Heart left ventricle (tissue), 16 donors: ENCODE results near the gene POTEC. TPM values are rescaled to one million over a fixed set of nuclear protein-coding genes. Genes with fewer than 3 reads are reported as not detected.
"Not testable (repeated sequence)": the region's sequence is repeated elsewhere in the genome, so short reads cannot be mapped to it uniquely, and the experiment has no call there.

Experiments used
- ATAC-seq, 4 donors: fragments of 200-7000 bp; cut with Tn5 transposase; one replicate each; pipeline ENCODE4 v1.9.1; 2020 to 2022; ENCODE audit warnings: moderate library complexity in 4 of 4, mild to moderate bottlenecking in 3 of 4, moderate number of reproducible peaks in 1 of 4
- DNase-seq, 5 donors: peaks; one replicate each; pipeline ENCODE4 v3.0.0-alpha.2; 2020
- H3K27ac ChIP-seq, 12 donors: fragments of 200-600 bp; sonication (generic) in 4 of 12; one replicate each; pipeline versions ENCODE4 v1.5.0 to v1.8.0; 2016 to 2022; ENCODE audit warnings: mild to moderate bottlenecking in 2 of 12
- H3K27me3 ChIP-seq, 9 donors: fragments of 200-600 bp; sonication (generic) in 2 of 9; one replicate each; pipeline versions ENCODE4 v1.5.1 to v1.8.0; 2016 to 2022; ENCODE audit warnings: mild to moderate bottlenecking in 3 of 9
- H3K36me3 ChIP-seq, 9 donors: fragments of 200-600 bp; sonication (generic) in 2 of 9; one replicate each; pipeline versions ENCODE4 v1.5.0 to v1.8.0; 2018 to 2022; ENCODE audit warnings: mild to moderate bottlenecking in 2 of 9
- H3K4me1 ChIP-seq, 12 donors: fragments of 200-600 bp; sonication (generic) in 4 of 12; one replicate each; pipeline versions ENCODE4 v1.5.0 to v1.8.0; 2016 to 2022; ENCODE audit warnings: mild to moderate bottlenecking in 3 of 12
- H3K4me3 ChIP-seq, 12 donors: fragments of 200-600 bp; sonication (generic) in 4 of 12; one replicate each; pipeline versions ENCODE4 v1.5.0 to v1.8.0; 2017 to 2022; ENCODE audit warnings: mild to moderate bottlenecking in 9 of 12, moderate library complexity in 4 of 12
- H3K9me3 ChIP-seq, 12 donors: fragments of 200-600 bp; sonication (generic) in 4 of 12; one replicate each; pipeline versions ENCODE4 v1.5.0 to v1.8.0; 2016 to 2022; ENCODE audit warnings: mild to moderate bottlenecking in 1 of 12
- POLR2A ChIP-seq, 2 donors: fragments of 450-650 bp; IDR thresholded peaks; one replicate each; pipeline ENCODE4 v1.6.1; 2017; ENCODE audit warnings: antibody characterized with exemption in 2 of 2, mild to moderate bottlenecking in 2 of 2, moderate library complexity in 2 of 2
- WGBS, 4 donors: extraction: QIAGEN DNeasy Blood & Tissue Kit in 2 of 4; methylation state at CpG; one replicate each; pipeline versions ENCODE4 v1.1.5 to v1.1.7; 2013 to 2018; 5-methylcytosine and 5-hydroxymethylcytosine counted together
- intact Hi-C, 10 donors: fragments of 100-400 bp; cut with DNase I; formaldehyde crosslinking; loops; one replicate each; pipeline versions ENCODE4 v1.11.1 to v1.14.2; 2022
- long read RNA-seq, 3 donors: library from polyadenylated mRNA; unstranded; transcript quantifications; one replicate each; pipeline ENCODE4 v2.0.0, GENCODE V29; 2020 to 2021
- polyA plus RNA-seq, 2 donors: library from polyadenylated mRNA; stranded (reverse); fragments of 200-250 nt; gene quantifications; one replicate each; pipeline ENCODE4 v1.2.3, GENCODE V29; 2013
- total RNA-seq, 9 donors: library from RNA; depleted of rRNA in 2 of 9; stranded (reverse); fragments of >200 nt in 2 of 9; fragmentation: NEBNext Ultra II Directional in 3 of 9; extraction: Animal tissue kit (Norgen Biotek cat#: 25700) in 3 of 9; gene quantifications; one replicate each; pipeline versions ENCODE4 v1.1.0 to v1.2.4, GENCODE V29; 2016 to 2023
- TF ChIP-seq, protein P1 (sequence below), 12 donors: fragments of 200-600 bp; sonication (generic) in 4 of 12; IDR thresholded peaks; one replicate each; pipeline versions ENCODE4 v1.5.0 to v1.8.0; 2018 to 2022; ENCODE audit warnings: antibody characterized with exemption in 12 of 12, mild to moderate bottlenecking in 5 of 12
- donor health status: ischemic (EF 13 %, LVEDD 7.1; RV severe dilation, severe dysfunction).
- donor health status: healthy with polysubstance abuse.
- donor health status: DM: no; HTN: yes; CAD: no.
- donor health status: DM: no; HTN: no; CAD: no.
- donor health status: ischemic (EF 25% LVEDD 6.9; RV normal size, moderate dysfunction).
- donor health status: ischemic (EF 25% LVEDD 5.7; RV mildly dilated, moderate dysfunction).
- donor health status: healthy.
- donor health status: DM: yes; HTN: yes; CAD: no.
- donor health status: ischemic (EF 35%, LVEDD 5.7; RV mildly dilated, moderate dysfunction).
- donor health status: nonischemic (EF 11% LVEDD 7.7; RV severe dilation, severe dysfunction).
- donor health status: DM: yes; HTN: yes; CAD: no.
- donor health status: PGD.
- donor health status: ischemic (EF 29% LVEDD 5.4; RV normal size, mild dysfunction).
- donor health status: nonischemic (EF 23%, LVEDD 6.1; RV moderate dilation, normal function).

The POTEC gene
- total RNA-seq (not detected), polyA plus RNA-seq (not detected)
- long read RNA-seq, donor 1 = 0 reads
- long read RNA-seq, donor 2 = 0 reads
- long read RNA-seq, donor 3 = 0 reads

- H3K4me1 ChIP-seq, H3K9me3 ChIP-seq, H3K27ac ChIP-seq, H3K4me3 ChIP-seq, intact Hi-C loops, ATAC-seq, H3K27me3 ChIP-seq, H3K36me3 ChIP-seq: not testable (repeated sequence)
- 81 to 94% (median 92%) methylated on average over 35 to 46 of the region's 46 CpGs for WGBS, 4 donors
- DNase-seq = peak in 1 of 5 donors; percentile 30
Measured at GRCh38 chr18:14543446-14543964, at the start of gene POTEC. TSS of gene POTEC (minus strand) at chr18:14543600. CDS start at chr18:14543146, 454 bp downstream.

- Histone ChIP-seq H3K9me3 (no peaks in the 10 kb centered on the region), H3K27me3 (no peaks in the 10 kb centered on the region), H3K4me1 (no peaks in the 10 kb centered on the region), H3K27ac (no peak overlapping the region), H3K36me3 (no peaks in the 10 kb centered on the region), H3K4me3 (no peak overlapping the region)
- DNase-seq (no peak), ATAC-seq (no peak)
- 42 to 56% (median 53%) methylated on average over 3 of the region's 3 CpGs for WGBS, 4 donors
- TF ChIP-seq, protein P1, sequence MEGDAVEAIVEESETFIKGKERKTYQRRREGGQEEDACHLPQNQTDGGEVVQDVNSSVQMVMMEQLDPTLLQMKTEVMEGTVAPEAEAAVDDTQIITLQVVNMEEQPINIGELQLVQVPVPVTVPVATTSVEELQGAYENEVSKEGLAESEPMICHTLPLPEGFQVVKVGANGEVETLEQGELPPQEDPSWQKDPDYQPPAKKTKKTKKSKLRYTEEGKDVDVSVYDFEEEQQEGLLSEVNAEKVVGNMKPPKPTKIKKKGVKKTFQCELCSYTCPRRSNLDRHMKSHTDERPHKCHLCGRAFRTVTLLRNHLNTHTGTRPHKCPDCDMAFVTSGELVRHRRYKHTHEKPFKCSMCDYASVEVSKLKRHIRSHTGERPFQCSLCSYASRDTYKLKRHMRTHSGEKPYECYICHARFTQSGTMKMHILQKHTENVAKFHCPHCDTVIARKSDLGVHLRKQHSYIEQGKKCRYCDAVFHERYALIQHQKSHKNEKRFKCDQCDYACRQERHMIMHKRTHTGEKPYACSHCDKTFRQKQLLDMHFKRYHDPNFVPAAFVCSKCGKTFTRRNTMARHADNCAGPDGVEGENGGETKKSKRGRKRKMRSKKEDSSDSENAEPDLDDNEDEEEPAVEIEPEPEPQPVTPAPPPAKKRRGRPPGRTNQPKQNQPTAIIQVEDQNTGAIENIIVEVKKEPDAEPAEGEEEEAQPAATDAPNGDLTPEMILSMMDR (IDR thresholded peaks at IDR 0.05) = no peak
- no peak for TF ChIP-seq POLR2A (IDR thresholded peaks at IDR 0.05)
- intact Hi-C loops = no loop called here
Measured at GRCh38 chr18:14577971-14578370, 34.6 kb upstream of the POTEC start.

DNA sequence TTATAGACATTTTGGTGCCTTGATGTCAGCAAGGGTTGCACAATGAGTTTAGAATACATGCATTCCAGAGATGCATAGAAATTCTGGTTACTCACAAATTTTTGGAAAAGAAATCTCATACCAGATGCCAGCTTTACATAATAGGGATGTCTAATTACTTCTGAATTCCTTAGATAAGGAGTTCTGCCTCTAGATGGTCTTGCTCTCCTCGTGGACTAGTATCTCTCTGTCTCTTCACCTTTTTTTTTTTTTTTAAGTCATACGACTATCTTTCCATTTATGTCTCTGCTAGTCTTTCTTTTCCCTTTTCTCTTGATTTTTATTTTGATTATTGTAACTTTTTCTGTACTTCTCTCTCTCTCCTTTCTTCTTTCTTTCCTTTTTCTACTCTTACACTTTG lies 16.1 kb upstream of the POTEC start:
- H3K27me3 ChIP-seq, H3K9me3 ChIP-seq, intact Hi-C loops, DNase-seq, H3K27ac ChIP-seq, H3K4me1 ChIP-seq, ATAC-seq, H3K4me3 ChIP-seq, H3K36me3 ChIP-seq: not testable (repeated sequence)
- 32 to 48% (median 47%) methylated on average over 2 of the region's 2 CpGs; no CpG with 5 or more reads in 1 of the 4 donors for WGBS, 4 donors

DNA sequence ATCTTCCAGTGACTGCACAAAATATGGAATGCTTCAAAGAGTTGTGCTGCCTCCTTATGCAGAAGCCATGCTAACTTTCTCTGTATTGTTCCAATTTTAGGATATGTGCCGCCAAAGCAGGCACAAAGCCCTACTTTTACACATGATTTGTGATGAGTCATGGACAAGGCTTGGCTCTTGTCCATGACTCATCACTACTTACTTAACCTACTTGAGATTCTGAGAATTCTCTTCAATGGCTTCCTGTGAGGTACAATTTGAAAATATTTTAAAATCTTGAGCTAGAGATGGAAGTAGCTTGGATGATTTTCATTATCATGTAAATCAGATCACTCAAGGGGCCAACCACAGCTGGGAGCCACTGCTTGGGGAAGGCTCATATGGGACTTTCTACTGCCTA lies 11.7 kb downstream of the POTEC start:
- H3K27me3 ChIP-seq, H3K36me3 ChIP-seq, ATAC-seq, H3K4me3 ChIP-seq, H3K9me3 ChIP-seq, DNase-seq, H3K27ac ChIP-seq, intact Hi-C loops, H3K4me1 ChIP-seq: not testable (repeated sequence)
- WGBS, 4 donors = 73 to 75% (median 75%) methylated on average over 1 of the region's 1 CpG; no CpG with 5 or more reads in 1 of the 4 donors

- H3K36me3 ChIP-seq, H3K27me3 ChIP-seq, DNase-seq, intact Hi-C loops, H3K27ac ChIP-seq, H3K9me3 ChIP-seq, H3K4me3 ChIP-seq, ATAC-seq, H3K4me1 ChIP-seq: not testable (repeated sequence)
- 9 to 50% (median 43%) methylated on average over 1 to 3 of the region's 3 CpGs for WGBS, 4 donors
Measured at GRCh38 chr18:14510707-14511106, 32.7 kb downstream of the POTEC start.

- DNase-seq, H3K36me3 ChIP-seq, ATAC-seq, H3K4me1 ChIP-seq, H3K27me3 ChIP-seq, H3K4me3 ChIP-seq, H3K27ac ChIP-seq, H3K9me3 ChIP-seq, intact Hi-C loops: not testable (repeated sequence)
- WGBS, 4 donors = 70 to 95% (median 80%) methylated on average over 2 to 7 of the region's 8 CpGs
Measured at GRCh38 chr18:14503691-14504090, 39.7 kb downstream of the POTEC start.

- H3K4me3 ChIP-seq, H3K9me3 ChIP-seq, DNase-seq, intact Hi-C loops, H3K36me3 ChIP-seq, H3K4me1 ChIP-seq, H3K27ac ChIP-seq, ATAC-seq, H3K27me3 ChIP-seq: not testable (repeated sequence)
- 69 to 86% (median 75%) methylated on average over 4 of the region's 4 CpGs for WGBS, 4 donors
Measured at GRCh38 chr18:14501894-14502293, 41.5 kb downstream of the POTEC start.

DNA sequence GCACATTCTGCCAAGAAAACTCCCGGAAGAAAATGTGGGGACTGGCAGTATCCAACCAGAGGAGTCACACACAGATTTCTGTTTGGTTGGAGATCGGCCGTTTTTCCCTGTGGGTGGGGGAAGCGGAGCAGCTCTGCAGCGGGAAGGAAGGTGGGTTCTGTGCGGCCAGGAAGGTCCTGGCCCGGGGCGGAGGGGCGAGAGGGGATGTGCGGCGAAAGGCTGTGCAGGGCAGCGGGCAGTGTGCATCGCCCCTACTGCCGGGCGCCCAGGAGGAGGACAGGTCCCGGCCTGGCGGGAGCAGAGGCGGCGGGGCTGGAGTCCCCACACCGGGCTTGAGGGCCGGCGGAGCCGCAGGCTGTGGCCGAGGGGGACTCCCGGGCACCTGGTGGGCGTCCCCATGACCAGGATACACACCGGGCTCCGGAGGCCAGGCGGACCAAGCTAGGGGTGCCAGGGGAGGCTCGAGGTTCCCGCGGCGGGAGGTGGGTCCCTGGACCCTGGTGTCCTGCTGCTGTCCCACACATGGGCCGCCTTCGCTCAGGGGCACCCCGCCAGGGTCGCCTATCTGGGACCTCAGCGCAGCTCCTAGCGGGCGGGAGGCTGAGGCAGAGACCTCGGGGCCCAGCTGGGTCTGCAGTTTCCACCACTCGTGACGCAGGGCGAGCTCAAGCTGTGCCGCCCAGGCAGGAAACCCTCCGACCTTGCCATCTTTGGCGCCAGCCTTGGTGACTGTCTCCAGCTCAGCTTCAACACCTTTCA lies 54.0 kb downstream of the POTEC start:
- 67 to 74% (median 72%) methylated on average over 36 to 47 of the region's 47 CpGs for WGBS, 4 donors
- H3K36me3 ChIP-seq, H3K4me3 ChIP-seq, H3K4me1 ChIP-seq, intact Hi-C loops, H3K27ac ChIP-seq, H3K9me3 ChIP-seq, H3K27me3 ChIP-seq, ATAC-seq: not testable (repeated sequence)
- peak in 1 of 5 donors; percentile 65 for DNase-seq

DNA sequence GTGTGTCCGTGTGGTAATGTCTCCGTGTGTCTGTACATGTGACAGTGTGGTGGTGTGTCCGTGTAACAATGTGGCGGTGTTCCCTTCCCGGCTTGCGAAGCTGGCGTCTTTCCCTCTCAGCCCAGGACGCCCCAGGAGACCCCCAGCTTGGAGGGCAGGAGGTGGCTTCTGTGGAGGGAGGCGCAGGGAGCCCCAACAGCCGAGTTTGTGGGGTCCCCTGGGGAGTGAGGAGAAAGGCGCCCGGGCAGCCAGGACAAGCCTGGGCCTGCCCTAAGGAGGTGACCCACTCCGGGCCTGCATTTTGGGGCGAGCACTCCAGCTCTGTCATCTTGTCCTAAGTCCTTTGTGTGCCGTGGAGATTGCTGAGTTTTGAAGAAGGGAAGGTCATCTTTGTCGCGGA lies 54.6 kb downstream of the POTEC start:
- H3K36me3 ChIP-seq, intact Hi-C loops, DNase-seq, ATAC-seq, H3K4me1 ChIP-seq, H3K4me3 ChIP-seq, H3K27me3 ChIP-seq, H3K27ac ChIP-seq, H3K9me3 ChIP-seq: not testable (repeated sequence)
- 87 to 96% (median 90%) methylated on average over 10 to 17 of the region's 17 CpGs for WGBS, 4 donors

DNA sequence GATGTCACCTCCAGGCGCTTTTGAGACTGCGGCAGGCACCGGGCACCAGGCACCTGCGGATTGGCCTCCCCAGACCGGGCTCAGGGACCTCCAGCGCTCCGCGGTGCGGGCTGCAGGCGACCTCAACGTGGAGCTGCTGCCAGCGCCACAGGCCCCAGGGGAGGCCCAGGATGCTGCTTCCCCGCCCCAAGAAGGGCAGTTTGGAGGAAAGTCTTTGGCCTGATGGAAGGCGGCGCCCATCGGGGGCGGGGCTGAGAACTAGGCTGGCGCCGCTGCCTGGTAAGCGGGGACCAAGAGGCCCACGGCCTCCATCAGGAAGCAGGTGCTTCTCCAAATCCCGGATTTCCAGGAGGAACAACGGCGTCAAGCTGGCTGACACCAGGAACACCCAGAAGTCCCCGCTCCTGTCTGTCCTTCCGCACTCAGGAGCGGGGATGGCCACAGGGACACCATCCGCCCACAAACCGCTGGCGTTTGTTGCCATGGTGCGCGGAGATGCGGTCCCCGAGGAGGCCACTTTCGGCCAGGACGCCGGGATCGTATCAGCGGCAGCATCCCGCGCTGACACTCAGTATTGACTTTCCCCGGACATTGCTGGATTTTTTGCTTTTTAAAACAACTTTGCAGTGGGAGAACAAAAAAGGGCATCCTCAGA lies 56.3 kb downstream of the POTEC start:
- H3K27ac ChIP-seq, H3K27me3 ChIP-seq, DNase-seq, H3K9me3 ChIP-seq, H3K4me3 ChIP-seq, intact Hi-C loops, H3K36me3 ChIP-seq, ATAC-seq, H3K4me1 ChIP-seq: not testable (repeated sequence)
- WGBS, 4 donors = 89 to 97% (median 91%) methylated on average over 6 to 40 of the region's 42 CpGs
